Measurements from ENCODE around the gene STIL.

Gene STIL

DNA sequence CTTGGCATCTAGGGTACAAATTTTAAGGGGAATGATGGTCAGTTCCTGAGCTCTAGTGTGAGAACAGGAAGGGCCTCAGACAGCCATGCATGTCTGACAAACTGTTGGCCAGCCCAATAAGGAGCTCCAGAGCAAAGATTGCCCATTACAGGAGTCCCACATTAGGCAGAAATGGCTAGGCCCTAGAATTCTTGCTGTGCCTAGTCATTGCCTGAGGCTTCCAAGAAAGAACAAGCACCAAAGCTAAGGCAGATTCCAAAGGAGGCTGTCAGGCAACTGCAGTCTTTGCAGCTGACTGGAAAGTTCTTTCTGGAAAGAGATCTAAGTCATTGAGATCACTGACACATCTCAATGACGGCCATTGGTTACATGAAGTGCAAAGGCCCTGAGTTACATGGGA, 3.9 kb upstream of the STIL start:
- no peak overlapping the region for H3K4me3 ChIP-seq (replicated peaks; ENCODE audit: insufficient read depth, low read length)
- TF ChIP-seq CTCF (IDR thresholded peaks at IDR 0.05; ENCODE audit: insufficient read depth, low read length): no peak
- no peak for TF ChIP-seq POLR2AphosphoS5 (IDR thresholded peaks at IDR 0.05; ENCODE audit: low read depth)
- TF ChIP-seq REST (IDR thresholded peaks at IDR 0.05; ENCODE audit: insufficient replicate concordance, low read depth): no peak
- no peak for TF ChIP-seq SPI1 (IDR thresholded peaks at IDR 0.05; ENCODE audit: borderline replicate concordance, low read depth)
- no peak for TF ChIP-seq GABPA (IDR thresholded peaks at IDR 0.05; ENCODE audit: low read depth)
- no peaks in the 10 kb centered on the region for H3K27me3 ChIP-seq (ENCODE audit: insufficient read depth, poor library complexity, severe bottlenecking)
- no peak overlapping the region for H3K27ac ChIP-seq (replicated peaks)
- no peak for DNase-seq (ENCODE audit: low read depth in 1 of 2, low spot score in 1 of 2)

DNA sequence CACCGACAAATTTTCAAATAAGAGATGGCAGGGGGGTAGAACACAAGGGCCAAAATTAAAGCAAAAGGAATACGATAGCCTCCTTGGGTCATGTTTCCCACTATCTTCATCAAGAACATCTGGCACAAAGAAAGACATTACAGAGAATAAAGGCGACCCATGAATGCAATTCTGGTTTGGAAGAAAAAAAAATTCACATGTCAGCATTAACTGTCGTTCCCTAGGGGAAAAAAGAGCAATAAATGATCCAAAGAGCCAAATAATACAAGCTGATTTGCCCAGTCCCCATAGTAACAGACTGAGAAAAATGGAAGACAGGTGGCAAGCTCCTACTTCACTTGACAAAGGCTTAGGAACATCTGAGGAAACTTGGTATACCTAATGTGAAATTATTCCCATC, 4.5 kb downstream of the STIL start:
- DNase-seq (ENCODE audit: low read depth in 1 of 2, low spot score in 1 of 2): no peak
- Histone ChIP-seq H3K27ac (replicated peaks) (no peak overlapping the region), H3K4me3 (replicated peaks; ENCODE audit: insufficient read depth, low read length) (no peak overlapping the region), H3K27me3 (ENCODE audit: insufficient read depth, poor library complexity, severe bottlenecking) (no peaks in the 10 kb centered on the region)
- TF ChIP-seq POLR2AphosphoS5 (IDR thresholded peaks at IDR 0.05; ENCODE audit: low read depth) (no peak), CTCF (IDR thresholded peaks at IDR 0.05; ENCODE audit: insufficient read depth, low read length) (no peak), REST (IDR thresholded peaks at IDR 0.05; ENCODE audit: insufficient replicate concordance, low read depth) (no peak), SPI1 (IDR thresholded peaks at IDR 0.05; ENCODE audit: borderline replicate concordance, low read depth) (no peak), GABPA (IDR thresholded peaks at IDR 0.05; ENCODE audit: low read depth) (no peak)

GRCh38 chr1:47302472-47302871, 11.5 kb downstream of the STIL start:
- Histone ChIP-seq H3K4me3 (replicated peaks; ENCODE audit: insufficient read depth, low read length) (no peak overlapping the region), H3K27ac (replicated peaks) (no peak overlapping the region), H3K27me3 (ENCODE audit: insufficient read depth, poor library complexity, severe bottlenecking) (no peaks in the 10 kb centered on the region)
- TF ChIP-seq REST (IDR thresholded peaks at IDR 0.05; ENCODE audit: insufficient replicate concordance, low read depth) (no peak), CTCF (IDR thresholded peaks at IDR 0.05; ENCODE audit: insufficient read depth, low read length) (no peak), POLR2AphosphoS5 (IDR thresholded peaks at IDR 0.05; ENCODE audit: low read depth) (no peak), SPI1 (IDR thresholded peaks at IDR 0.05; ENCODE audit: borderline replicate concordance, low read depth) (no peak), GABPA (IDR thresholded peaks at IDR 0.05; ENCODE audit: low read depth) (no peak)
- no peak for DNase-seq (ENCODE audit: low read depth in 1 of 2, low spot score in 1 of 2)
